Suprapubic skin (tissue), 3 donors: ENCODE data around the gene RTP5.

ENCODE experiments used
- CTCF ChIP-seq, 2 donors: fragments of 200-600 bp in 1 of 2; fragments of 450-650 bp in 1 of 2; sonication (generic) in 1 of 2; IDR thresholded peaks; one replicate each; pipeline ENCODE4 v1.5.1; 2016 to 2019; ENCODE audit warnings: antibody characterized with exemption in 2 of 2, mild to moderate bottlenecking in 1 of 2, moderate library complexity in 1 of 2
- POLR2A ChIP-seq, 2 donors: fragments of 450-650 bp; IDR thresholded peaks; one replicate each; pipeline ENCODE4 v1.6.1; 2017; ENCODE audit warnings: antibody characterized with exemption in 2 of 2, mild to moderate bottlenecking in 2 of 2, moderate library complexity in 2 of 2

DNA sequence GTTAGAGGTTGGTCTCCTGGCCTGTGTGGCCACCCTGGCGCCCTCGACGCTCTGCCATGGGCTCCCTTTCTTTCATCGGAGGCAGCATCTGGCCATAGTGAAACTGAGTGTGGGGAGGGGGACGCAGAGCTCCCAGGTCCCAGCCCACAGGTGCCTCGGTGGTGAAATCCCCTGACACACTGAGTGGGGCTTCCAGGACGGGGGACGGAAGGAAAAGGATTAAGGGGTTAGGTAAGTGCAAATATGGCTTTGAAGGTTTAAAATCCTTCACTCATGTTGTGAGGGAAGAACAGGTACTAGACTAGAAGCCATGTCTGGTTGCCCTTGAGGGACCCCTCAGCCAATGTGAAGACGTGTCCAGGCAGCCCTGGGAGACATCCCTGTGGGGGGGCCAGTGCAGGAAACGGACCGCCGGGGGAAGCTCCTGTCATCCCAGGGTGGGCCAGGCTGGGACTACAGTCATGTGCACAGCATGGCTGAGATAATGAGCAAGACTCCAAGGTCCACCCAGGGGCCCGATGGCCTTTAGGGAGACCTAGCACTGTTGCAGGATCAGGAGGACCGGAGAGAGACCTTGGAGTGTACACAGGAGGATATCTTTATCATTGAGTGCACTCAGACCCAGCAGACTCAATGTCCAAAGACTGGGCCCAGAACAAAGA lies 36.3 kb downstream of the RTP5 start:
- TF ChIP-seq CTCF (IDR thresholded peaks at IDR 0.05) (no peak), POLR2A (IDR thresholded peaks at IDR 0.05) (no peak)
